Cardiac fibroblast (primary cell): ENCODE data around the gene OR6C76.
"Not testable (repeated sequence)": the region's sequence is repeated elsewhere in the genome, so short reads cannot be mapped to it uniquely, and the experiment has no call there.

Experiments used
- DNase-seq, 2 donors: peaks; one replicate each; pipeline versions ENCODE4 v3.0.0 to v3.0.0-alpha.2; 2010; ENCODE audit warnings: low read depth in 2 of 2
- H3K4me3 ChIP-seq, 2 donors: replicated peaks in 1 of 2; 1 replicate in 1 of 2; 2 replicates in 1 of 2; pipeline ENCODE4 v1.5.1; 2011; ENCODE audit warnings: low read depth in 2 of 2, low read length in 2 of 2, mild to moderate bottlenecking in 2 of 2, moderate library complexity in 1 of 2
- TF ChIP-seq, protein P1 (sequence below): IDR thresholded peaks from one replicate; pipeline ENCODE4 v1.5.1; 2011; ENCODE audit warnings: low read depth, mild to moderate bottlenecking, low read length, inconsistent platforms

Gene OR6C76

DNA sequence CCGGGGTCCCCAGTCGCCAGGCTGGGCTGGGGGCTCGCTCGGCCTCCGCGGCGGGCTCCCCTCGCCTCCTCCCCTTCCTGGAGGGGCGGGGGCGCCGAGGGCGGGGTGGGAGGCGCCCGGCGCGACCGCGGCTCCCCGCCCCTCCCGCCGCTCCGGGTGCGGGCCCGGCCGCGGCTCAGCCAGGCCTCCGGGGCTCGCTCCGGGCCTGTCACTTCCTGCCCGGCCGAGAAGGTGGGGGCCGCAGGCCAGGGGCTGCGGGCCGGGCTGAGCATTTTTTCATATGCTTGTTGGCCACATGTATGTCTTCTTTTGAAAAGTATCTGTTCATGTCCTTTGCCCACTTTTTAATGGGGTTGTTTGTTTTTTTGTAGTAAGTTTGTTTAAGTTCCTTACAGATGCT, 11.2 kb upstream of the OR6C76 start:
- DNase-seq, H3K4me3 ChIP-seq: not testable (repeated sequence)

DNA sequence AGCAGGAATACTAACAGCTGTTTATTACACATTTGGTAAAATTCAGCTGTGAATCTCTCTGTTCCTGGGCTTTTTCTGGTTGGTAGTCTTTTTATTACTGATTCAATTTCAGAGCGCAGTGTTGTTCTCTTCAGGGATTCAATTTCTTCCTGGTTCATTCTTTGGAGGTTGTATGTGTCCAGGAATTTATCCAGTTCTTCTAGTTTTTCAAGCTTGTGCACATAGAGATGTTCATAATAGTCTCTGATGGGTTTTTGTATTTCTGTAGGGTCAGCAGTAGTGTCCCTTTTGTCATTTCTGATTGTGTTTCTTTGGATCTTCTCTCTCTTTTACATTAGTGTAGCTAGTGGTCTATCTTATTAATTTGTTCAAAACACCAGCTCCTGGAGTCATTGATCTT, 9.1 kb upstream of the OR6C76 start:
- TF ChIP-seq, protein P1, sequence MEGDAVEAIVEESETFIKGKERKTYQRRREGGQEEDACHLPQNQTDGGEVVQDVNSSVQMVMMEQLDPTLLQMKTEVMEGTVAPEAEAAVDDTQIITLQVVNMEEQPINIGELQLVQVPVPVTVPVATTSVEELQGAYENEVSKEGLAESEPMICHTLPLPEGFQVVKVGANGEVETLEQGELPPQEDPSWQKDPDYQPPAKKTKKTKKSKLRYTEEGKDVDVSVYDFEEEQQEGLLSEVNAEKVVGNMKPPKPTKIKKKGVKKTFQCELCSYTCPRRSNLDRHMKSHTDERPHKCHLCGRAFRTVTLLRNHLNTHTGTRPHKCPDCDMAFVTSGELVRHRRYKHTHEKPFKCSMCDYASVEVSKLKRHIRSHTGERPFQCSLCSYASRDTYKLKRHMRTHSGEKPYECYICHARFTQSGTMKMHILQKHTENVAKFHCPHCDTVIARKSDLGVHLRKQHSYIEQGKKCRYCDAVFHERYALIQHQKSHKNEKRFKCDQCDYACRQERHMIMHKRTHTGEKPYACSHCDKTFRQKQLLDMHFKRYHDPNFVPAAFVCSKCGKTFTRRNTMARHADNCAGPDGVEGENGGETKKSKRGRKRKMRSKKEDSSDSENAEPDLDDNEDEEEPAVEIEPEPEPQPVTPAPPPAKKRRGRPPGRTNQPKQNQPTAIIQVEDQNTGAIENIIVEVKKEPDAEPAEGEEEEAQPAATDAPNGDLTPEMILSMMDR, result no peak
- DNase-seq, result no peak

DNA sequence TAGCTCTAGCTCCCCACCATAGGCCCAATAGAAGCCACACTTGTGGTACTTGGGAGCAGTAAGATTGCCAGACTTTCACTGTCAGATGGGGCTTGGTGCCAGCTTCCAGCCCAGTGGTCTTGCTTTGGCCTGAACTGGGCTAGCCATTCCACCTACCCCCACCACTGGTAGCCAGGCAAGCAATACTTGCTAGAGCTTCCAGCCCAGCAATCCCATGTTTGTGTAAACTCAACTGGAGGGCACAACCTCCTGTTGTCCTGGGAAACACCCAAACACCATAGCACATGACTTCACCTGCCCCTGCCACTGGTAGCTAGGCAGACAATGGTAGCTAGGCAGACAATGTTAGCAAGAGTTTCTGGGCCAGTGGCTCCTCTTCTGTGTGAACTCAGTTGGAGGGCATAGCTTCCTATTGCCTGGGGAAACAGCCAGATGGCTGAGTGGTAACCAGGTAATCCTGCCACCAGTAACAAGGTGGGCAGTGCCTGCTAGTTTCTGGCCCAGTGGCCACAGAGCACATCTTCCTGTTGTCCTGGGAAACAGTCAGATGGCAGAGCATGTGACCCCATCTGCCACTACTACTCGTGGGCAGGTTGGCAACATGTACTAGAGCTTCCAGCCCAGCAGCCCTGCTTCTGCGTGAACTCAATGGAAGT, 5.6 kb upstream of the OR6C76 start:
- no peak for DNase-seq
- TF ChIP-seq, protein P1, result no peak
- H3K4me3 ChIP-seq, result no peak overlapping the region

More for the DNA sequence above, 9.1 kb upstream of the OR6C76 start:
- no peak overlapping the region for H3K4me3 ChIP-seq

DNA sequence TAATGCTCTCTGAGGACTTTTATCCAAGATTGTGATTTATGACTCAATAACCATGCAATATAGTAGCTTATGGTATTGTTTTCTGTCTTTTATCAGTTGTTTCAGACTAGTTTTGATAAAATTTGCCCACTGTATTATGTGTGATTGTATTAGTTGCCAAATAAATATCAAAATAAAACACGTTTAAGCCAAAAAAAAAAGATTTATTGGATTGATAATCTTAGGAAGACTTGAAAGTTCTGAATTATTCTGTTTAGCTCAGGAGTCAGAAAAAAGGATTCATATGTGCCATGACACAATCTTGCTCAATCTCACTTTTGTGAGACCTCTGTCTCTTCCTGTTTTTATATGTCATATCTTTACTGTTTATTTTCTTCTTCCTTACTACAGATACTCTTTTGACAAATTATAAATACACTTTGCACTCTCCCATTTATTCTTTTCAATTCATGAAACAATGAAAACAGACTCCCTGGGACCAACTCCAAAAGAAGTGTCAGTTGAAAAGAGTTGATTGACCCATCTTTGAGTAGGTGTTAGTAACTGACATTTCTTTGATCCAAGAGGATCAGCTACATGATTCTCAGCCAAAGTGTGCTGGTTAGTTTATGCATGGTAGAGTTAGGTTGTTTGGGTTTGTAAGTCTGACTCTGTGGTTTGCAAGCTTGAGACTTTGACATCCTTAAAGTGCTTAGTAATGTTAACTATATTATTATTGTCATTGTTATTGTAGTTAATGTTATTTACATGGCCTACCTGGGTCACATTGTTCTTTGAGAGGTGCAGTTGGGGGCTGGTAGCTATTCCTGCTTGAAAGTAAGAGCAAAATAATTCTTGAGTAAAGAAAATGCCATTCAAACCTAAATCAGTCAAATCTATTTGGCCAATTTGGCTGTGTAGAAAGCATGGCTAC, 2.5 kb downstream of the OR6C76 start:
- no peak overlapping the region for H3K4me3 ChIP-seq
- TF ChIP-seq, protein P1, result no peak
- no peak for DNase-seq

DNA sequence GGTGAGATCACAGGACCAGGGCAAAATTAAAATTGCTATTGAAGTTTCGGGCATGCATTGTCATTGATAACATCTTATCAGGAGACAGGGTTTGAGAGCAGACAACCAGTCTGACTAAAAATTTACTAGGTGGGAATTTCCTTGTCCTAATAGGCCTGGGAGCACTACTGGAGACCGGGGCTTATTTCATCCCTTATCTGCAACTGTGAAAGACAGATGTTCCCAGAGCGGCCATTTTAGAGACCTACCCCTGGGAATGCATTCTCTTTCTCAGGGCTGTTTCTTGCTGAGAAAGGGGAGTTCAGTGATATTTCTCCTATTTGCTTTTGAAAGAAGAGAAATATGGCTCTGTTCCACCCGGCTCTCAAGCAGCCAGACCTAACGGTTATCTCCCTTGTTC, 15.2 kb downstream of the OR6C76 start:
- H3K4me3 ChIP-seq, DNase-seq: not testable (repeated sequence)

DNA sequence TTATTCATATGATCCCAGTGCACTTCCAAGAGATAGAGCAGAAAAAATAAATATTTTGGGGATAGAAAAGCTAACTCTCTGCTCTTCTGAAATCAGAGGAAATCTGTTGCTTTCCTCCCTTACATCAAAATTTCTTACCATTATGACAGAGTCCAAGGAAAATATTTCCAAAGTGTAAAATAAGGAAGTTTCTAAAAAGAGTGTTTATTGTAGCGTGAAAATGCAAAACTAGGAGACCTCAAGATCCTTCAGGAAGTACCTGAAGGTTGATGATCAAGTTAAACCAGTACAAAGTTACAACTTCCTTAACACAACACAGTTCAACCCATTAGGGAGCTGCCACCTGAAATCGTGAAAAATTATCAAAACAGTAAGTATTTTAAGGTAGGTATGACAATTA, 17.7 kb downstream of the OR6C76 start, which contains the start of gene OR6C2:
OR6C2 (plus strand) TSS at position 301 of the 400 bp plus-strand sequence. CDS start 8,138 bp downstream, outside the sequence.
- DNase-seq, result no peak
- TF ChIP-seq, protein P1, result no peak
- H3K4me3 ChIP-seq, result no peak within 1 kb of the TSS

DNA sequence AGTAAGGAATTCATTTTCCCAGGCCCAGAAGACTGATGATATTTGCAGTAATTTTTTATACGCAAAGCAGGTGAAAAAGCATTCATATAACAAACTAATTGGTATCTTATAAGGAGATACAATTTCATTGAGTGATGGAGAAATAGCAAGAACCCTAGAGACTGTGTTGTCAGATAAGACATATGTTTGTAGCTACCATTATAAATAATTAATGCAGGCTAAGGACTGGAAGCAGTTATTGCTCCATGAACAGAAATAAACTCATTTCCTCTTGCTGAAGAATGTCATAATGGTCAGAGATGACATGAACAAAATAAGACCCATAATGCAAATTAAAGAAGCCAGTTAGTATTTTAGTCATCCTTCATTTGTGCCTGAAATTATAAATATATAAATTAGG, 19.3 kb downstream of the OR6C76 start:
- TF ChIP-seq, protein P1, result no peak
- no peak overlapping the region for H3K4me3 ChIP-seq
- no peak for DNase-seq
